Epithelial cell of prostate (primary cell): ENCODE measurements around the gene IQSEC1.

Source experiments
- DNase-seq: peaks from one replicate; pipeline ENCODE4 v3.0.0-alpha.2; 2011; ENCODE audit warnings: low read depth, low spot score
- H3K27ac ChIP-seq: fragments of 450-650 bp; 2 replicates; pipeline ENCODE4 v1.5.1; 2017; ENCODE audit warnings: mild to moderate bottlenecking

The IQSEC1 gene

DNA sequence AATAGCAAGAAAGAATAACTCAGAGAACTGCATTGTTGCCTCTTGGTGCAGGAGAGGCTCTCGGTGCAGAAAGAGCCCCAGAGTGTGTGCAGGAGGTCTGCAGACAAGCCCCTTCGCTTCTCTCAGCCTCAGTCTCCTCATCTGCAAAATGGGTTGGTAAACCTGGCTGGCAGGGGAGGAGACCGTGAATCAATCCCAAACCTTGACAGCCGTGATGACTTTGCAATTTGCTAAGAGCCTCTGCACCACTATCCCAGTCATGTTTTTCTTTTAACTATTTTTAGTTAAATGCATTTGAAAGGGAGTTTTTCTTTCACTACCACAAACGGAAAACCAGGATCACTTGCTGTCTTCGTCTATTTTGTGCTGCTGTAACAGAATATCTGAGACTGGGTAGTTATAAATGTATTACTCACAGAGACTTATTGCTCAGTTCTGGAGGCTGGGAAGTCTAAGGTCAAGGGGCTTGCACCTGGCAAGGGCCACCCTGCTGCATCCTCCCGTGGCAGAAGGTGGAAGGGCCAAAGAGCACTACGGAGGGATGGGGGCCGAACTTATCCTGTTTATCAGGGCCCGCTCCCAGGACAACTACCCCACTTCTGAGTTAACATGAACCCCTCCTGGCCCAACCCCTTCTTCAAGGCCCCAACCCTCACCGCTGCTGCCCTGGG lies 14.2 kb upstream of the IQSEC1 start:
- H3K27ac ChIP-seq: no peak overlapping the region
- DNase-seq: no peak

DNA sequence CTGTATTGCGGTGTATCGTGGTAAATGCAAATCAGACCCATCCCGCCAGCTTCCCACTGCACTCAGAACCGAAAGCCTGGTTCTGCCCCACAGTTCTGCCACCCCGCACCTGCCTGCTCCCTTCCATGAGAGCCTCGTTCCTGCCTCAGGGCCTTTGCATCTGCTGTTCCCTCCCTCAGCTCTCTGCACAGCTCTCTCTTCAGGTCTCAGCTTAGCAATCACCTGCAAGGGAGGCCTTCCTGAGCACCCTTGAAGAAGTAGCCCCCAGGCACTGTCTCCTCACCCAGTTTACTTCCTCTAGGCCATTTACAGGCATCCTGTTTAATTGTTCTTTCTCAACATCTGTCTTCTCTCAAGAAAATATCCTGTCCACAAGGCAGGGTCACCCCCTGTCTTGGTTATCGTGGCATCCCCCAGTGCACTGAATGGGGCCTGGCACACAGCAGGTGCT lies 13.3 kb upstream of the IQSEC1 start:
- no peak for DNase-seq
- H3K27ac ChIP-seq: no peak overlapping the region

DNA sequence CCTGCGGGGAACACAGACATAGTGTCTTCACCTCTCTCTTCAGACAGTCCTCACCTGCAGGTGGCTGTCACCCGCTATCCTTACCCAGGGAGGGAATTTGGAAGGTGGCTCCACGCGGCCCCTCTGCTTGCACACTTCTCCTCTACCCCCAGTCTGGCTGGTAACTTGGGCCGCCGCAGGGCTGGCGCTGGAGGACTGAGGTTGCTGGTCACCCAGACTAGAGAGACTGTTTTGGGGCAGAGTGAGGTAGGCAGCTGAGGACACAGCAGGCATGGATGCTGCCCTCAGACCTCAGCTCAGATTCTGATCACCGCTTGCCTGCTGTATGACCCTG lies 12.6 kb upstream of the IQSEC1 start:
- H3K27ac ChIP-seq: no peak overlapping the region
- no peak for DNase-seq

DNA sequence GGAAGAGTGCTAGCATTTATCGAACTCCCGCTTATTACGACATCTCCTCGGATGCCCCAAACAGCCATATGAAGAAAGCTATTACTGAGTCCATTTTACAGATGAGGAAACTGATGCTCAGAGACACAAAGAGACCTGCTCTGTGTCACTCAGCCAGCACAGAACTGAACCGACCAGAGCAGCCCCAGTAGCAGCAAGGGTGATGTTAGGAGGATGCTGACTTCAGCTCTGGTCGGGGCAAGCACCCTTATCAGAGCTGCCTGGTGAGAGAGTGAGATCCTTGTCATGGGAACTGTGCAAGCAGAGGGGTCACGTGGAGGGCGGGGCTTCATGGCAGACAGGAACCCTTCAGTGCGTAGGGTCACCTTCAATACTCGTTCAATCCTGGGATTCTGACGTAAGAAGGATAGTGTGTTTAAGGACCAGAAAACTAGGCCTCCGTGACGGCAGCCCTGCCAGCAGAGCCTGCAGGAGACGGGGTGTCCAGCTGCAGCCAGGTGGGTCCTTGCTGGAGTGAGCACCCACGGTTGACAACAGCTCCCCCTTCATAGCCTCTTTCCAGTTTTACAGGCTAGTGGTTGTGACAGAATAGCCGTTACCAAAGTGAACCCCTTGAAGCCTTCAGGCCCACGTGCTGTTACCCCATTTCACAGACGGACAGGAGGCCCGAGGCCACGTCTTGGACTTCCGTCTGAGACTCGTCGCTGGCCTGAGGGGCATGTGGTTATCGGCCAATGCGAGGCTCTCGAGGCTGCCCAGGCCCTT lies 12.0 kb upstream of the IQSEC1 start:
- H3K27ac ChIP-seq: no peak overlapping the region
- DNase-seq: no peak

DNA sequence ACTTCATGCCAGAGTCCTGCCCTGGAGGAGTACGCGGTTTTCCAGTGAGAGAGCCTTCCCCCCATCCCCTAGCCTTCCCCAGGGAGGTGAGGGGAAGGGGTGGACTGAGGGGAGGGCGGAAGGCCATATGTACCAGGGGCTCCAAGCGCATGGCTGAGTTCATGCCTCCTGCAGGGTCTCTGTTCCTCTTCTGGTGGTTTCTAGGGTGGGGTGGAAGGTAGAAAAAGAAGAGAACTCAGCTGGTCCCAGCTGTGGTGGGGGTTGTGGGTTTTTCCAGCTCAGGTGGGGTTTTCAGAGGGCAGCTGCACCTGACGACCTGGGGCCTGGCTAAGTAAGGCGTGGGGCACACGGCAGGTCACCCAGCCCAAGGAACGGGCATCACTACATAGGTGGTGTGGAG lies 10.7 kb upstream of the IQSEC1 start:
- no peak overlapping the region for H3K27ac ChIP-seq
- no peak for DNase-seq

DNA sequence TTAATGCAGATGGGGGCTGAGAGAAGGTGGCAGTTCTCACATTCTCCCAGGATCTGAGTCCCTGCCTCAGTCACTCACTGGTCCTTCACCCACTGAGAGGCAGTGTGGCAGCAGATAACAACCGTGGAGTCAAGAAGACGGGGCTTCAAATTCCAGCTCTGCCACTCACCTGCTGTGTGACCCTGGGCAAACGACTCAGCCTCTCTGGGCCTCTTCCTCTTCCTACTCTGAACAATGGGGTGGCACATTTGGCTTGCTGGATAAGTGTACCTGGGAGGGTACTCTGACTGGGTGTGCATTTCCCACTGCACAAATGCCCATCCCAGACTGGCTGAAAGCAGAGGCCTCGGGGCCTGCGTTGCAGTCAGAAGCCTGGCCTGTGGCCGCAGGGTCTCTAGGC lies 10.0 kb upstream of the IQSEC1 start:
- H3K27ac ChIP-seq: no peak overlapping the region
- DNase-seq: no peak

DNA sequence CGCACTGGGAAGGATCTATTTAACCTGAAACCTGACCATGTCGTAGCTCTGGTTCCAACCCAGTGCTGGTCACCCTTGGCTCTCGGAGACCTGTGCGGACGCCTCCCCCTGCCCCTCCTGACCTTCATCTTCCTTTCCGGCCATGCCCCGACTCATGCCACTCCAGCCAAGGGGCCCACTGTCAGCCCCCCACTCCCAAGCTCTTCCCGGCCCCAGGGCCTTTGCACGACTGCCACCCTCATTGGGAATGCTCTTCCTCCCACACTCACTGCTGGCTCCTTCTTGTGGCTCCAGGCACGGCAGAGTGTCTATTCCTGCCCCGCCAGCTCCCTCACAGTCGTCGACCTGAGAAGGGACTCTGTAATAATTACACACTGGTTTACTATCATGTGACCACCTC lies 9.4 kb upstream of the IQSEC1 start:
- no peak overlapping the region for H3K27ac ChIP-seq
- no peak for DNase-seq

DNA sequence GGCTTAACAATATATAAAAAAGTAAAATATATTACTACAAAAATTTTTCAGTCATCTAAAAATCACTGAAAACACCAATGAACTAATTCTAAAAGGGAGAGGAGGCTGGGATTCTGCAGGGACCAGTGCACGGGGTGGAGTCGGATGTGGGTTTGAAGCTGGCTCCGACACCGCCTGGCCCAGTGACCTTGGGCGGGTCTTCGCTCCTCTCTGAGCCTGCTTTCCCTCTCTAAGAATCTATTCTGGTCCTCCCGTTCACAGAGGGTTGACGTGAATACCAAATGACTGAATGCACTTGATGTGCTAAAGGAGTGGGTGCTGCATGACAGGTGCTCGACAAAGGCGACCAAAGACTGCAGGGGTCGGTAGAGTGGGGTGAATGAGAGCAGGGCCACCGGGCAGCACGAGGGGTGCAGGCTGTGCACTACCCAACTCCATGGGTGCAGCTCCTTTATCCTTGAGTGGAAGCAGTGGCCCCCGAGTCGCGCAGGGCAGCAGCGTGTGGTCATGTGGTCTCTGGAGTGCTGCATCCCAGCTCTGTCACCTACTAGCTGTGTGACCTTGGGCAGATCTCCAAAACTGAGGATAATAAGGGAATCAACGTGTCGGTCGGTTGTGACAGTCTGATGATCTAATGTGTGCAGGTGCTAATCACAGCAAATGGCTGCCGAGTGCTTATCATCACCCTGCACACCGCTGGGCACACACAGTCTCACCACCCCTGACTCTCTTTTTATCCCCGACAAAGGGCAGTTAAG lies 8.6 kb upstream of the IQSEC1 start:
- DNase-seq: no peak
- no peak overlapping the region for H3K27ac ChIP-seq

DNA sequence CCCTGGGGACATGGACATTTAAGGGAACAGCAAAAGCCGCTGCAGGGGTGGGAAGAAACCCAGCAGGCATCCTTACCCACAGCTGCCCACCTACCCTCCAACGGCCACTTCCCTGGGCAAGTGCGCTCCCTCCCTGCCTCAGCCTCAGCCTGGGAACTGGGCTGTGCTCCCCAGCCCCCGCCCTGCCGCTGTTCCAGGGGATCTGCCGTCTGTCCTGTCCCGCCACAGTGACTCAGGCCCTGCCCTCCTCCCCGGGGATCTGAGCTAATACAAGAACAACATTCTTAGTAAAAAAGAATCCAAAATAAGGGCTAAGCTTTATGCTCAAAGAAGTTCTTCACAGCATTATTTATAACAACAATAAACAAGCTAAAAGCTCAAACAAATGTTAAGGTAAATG lies 7.4 kb upstream of the IQSEC1 start:
- no peak overlapping the region for H3K27ac ChIP-seq

DNA sequence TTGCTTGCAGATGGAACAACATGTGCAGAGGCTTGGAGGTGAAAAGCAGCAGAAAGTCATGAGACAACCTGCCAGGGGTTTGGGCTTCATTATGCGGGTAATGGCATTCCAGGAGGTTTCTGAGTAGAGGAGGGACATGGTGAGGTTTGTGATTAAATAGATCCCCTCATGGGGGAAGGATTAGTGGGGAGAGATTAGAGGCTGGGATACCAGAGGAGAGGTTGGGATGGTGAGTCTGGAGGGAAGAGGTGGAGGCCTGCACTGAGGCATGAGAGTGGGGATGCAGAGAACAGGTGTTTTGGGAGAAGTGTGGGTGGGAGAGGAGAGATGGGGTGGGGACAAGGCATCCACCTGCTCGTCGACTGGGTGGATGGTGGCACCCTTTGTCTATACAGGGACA lies 6.8 kb upstream of the IQSEC1 start:
- no peak overlapping the region for H3K27ac ChIP-seq
- DNase-seq: no peak

More for the DNA sequence above, 7.4 kb upstream of the IQSEC1 start:
- no peak for DNase-seq

DNA sequence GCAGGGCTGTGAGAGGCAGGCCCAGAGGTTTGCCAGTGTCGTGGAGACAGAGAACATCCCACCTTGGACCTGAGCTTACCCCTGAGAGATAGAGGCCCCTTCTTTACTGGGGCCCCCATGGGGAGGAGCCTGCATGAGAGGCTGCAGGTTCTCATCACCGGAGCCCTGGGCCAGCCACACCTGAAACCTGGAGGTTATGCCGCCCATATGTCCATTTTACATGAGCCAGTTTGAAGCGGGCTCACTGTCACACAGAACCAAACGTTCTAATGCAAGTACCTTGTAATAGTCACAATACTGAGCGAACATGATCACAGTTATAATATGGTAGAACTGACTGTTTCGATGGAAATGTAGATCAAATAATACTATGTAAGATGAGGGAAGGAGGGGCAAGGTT lies 6.3 kb upstream of the IQSEC1 start:
- no peak for DNase-seq

DNA sequence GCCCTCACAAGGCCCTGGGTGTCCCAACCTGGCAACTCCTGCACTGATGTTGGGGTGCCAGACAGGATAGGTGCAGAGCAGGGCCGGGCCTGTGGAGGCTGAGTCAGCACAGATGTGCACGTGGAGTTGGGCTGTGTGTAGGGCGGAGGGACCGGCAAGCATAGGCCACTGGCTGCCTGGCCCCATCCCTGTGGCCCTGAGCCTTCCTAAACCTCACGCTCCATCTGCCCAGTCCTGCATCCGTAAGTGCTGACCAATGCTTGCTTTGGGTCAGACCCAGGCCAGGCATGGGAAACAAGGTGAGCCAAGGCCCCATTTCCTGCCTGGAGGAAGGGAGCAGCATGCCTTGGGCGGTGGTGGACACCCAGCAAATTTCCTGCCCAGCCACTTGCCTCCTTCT lies 5.8 kb upstream of the IQSEC1 start:
- no peak overlapping the region for H3K27ac ChIP-seq
- no peak for DNase-seq

More for the DNA sequence above, 6.3 kb upstream of the IQSEC1 start:
- H3K27ac ChIP-seq: no peak overlapping the region

DNA sequence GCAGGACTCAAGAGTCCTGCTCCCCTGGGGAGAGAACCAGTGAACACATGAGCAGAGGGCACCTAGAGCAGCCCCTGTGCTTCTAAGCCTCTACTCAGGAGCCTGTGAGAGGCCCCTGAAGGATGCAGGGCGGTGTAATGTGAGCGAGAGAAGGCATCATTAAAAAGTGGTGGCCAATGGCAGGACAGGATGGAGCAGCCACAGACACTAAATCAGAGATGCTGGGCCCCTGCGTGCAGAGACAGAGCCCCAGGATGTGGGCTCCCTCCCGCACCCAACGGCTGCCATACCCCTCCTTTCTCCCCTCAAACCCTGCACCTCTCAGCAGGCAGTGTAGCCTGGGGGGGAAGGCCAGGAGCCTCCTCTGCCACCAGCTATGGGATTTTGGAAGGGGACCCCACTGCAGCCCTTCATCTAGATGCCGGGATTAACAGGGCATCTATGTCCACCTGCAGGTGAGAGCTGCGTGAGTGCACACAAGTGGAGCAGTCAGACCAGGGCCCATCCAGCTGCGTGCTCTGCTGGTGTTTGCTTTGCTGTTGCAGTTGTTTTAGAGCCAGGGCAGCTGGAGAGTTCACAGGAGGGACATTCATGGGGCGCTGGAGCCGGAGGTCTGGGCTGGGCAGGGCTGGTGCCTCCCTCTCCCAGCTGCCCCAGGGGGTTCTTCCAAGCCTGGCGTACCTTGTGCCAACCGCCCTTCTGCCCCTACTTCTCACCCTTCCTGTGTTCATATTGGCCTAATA lies 5.1 kb upstream of the IQSEC1 start:
- no peak overlapping the region for H3K27ac ChIP-seq
- DNase-seq: no peak

DNA sequence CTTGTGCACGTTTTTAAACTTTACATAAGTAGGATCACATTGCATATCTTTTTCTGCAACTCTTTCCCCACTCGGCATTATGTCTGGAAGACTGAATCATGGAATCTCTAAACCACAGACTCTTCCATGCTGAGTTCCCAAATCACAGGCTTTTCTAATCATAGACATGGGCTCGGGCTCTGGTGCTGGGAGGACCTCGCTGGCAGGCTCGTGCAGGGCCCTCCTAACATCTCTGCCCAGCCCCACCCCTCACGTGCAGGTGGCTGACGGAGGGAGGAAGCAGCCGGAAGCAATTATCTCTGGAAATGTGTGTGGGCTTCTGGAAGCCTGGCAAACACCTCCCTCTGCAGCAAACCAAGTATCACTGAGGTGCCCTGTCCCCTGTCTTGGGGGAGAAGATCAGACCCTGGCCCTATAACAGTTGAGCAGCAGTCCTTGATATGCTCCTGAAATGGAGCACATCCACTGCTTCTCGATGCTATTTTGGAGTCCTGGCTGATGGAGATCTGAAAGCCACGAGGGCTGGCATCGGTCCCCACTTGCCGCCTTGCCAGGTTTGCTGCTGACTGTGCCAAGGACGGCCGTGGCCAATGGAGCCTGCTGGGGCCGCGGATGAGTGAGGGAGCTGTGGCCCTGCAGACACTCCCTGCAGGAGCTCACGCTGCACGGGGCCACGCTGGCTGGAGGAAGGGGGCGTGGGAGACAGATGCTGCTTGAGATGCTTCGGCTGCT lies 4.4 kb upstream of the IQSEC1 start:
- DNase-seq: no peak
- no peak overlapping the region for H3K27ac ChIP-seq

DNA sequence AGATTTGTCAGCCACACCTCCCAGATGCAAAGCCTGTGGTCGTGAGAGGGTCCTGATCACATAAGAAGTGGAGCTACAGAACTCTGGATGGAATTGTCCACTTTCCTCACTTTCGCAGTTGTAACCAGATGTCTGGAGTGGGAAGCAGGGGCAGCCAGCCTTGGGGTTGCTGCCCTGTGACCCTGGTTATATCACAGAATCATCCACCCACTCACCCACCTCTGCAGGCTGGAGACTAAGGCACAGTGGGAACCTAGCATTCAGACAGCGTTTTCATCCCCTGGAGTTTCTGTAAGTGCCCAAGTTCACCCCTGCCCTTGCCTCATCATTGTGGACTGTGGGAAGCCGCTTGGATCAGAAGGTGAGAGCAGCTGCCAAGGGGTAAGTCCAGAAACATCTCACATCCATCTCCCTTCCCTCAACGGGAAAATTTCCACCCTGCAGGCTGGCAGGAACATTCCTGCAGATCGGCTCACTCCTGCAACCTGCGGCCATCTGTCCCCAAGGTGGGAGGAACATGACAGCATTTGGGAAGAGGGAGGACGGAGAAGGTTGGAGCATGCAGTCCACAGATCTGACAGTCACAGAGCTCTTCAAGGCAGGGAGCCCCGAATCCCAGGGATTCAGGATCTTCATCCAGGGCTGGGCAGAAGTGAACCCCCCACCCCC lies 2.9 kb upstream of the IQSEC1 start:
- DNase-seq: no peak
- no peak overlapping the region for H3K27ac ChIP-seq

DNA sequence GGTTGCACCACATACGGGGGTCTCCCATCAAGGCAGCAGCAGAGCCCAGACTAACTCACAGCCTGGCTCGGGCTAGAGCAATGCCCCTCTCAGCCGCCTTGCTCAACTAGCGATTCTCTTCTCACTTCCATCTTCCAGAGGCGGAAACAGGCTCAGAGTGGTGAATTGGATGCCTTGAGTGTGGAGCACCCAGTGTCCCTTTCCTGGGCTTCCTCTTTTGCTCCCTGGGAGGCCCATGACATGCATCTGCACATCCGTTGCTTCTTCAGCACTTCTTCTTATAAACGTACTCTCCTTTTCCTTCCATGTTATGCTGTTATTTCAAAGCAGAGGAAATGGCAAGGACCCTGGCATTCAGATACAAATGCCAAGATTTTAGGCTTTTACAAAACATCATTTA lies 2.1 kb upstream of the IQSEC1 start:
- DNase-seq: no peak
- H3K27ac ChIP-seq: no peak overlapping the region

DNA sequence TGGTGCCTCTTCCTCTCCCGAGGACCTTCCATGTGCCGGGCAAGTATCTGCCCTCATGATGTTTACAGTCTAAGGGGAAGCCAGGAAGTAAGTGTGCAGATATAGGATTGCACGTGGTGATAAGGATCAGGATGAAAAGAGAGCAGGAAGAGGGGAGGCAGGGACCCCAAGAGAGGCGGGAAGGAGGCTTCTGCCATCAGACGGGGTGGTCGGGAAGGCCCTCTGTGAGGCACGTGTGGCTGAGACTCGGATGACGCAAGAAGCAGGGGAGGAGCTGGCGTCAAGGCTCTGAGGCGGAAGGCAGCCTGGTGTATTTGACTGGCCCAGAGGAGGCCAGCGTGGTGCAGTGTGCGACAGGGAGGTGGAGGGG lies 762 bp upstream of the IQSEC1 start:
- no peak overlapping the region for H3K27ac ChIP-seq

DNA sequence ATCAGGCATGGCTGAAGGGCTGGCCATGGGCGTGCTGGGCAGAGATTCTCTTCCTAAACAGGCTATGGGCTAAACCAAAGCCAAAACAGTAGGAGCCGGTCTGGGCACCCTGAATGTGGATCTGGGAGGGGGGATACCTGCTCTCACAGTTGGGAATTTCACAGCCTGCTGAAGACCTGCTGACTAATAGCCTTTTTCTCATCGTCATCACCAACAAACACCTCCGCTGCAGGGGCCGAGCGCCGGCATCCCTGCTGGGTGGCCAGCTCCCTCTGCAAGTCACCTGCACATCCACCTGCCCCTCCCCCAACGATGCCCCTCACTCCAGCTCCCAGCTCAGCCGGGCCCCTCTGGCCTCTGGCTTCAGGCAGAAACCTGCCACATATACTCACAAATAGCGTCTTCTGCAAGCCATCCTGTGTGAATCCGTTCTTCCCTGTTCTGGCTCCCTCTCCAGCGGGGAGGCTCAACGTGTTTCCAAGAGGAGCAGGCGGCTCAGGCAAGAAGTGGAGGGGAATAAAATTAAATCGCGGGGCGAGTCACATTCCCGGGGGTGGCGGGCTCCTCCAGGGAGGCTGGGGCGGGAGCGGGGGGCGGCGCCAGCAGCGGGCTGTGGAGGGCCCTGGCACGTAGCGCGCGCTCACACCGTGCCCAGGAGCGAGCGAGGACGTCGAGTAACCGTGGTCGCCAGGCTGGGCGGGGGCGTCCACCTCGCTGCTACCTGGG lies 466 bp downstream of the IQSEC1 start:
- no peak for DNase-seq
- H3K27ac ChIP-seq: no peak overlapping the region

More for the DNA sequence above, 762 bp upstream of the IQSEC1 start:
- no peak for DNase-seq

DNA sequence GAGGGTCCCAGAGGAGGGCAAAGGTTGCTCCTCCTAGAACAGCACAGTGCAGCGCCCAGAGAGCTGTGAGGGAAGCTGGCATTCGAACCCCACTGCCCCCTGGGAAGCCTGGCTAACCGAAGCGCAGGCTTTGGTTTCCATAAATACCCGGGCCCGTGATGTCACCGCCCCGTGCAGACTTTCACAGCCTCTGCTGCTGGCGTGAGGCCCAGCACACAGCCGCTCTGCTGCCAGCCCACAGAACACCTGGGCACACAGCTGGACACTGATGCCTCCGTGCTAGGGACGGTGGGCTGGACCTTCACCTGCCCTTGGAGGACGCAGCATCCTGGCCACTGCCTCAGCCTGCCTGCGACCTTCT lies 1.0 kb downstream of the IQSEC1 start:
- no peak for DNase-seq
- H3K27ac ChIP-seq: no peak overlapping the region
